ENCODE data around the gene KCNAB1.

The KCNAB1 gene

GRCh38 chr3:156400062-156400461 is 279.7 kb downstream of the KCNAB1 start:
- peak; percentile 31; the same call in 1 of the 2 replicates for TF ChIP-seq TCF4 (CRISPR knock-in tag; IDR thresholded peaks at IDR 0.05; ENCODE audit: borderline replicate concordance)
- no peak for TF ChIP-seq ZFP3 (CRISPR knock-in tag; IDR thresholded peaks at IDR 0.05)
- no peak; the same call in 2 of the 3 replicates for ATAC-seq

- ATAC-seq, result no peak
- TF ChIP-seq ISL1 (CRISPR knock-in tag; IDR thresholded peaks at IDR 0.05) (no peak), TOX (CRISPR knock-in tag; IDR thresholded peaks at IDR 0.05; ENCODE audit: borderline replicate concordance) (no peak), ARNTL (CRISPR knock-in tag; IDR thresholded peaks at IDR 0.05; ENCODE audit: borderline replicate concordance, low read depth) (no peak)
Observed at GRCh38 chr3:156400735-156401134, 280.4 kb downstream of the KCNAB1 start.

GRCh38 chr3:156404217-156404616 is 283.8 kb downstream of the KCNAB1 start:
- no peak for ATAC-seq
- TF ChIP-seq ARNTL (CRISPR knock-in tag; IDR thresholded peaks at IDR 0.05; ENCODE audit: borderline replicate concordance, low read depth), result no peak
- no peak for TF ChIP-seq ZNF8 (CRISPR knock-in tag; IDR thresholded peaks at IDR 0.05)
- no peak for TF ChIP-seq OSR1 (CRISPR knock-in tag; IDR thresholded peaks at IDR 0.05)
- no peak for TF ChIP-seq ZNF70 (CRISPR knock-in tag; IDR thresholded peaks at IDR 0.05)
- TF ChIP-seq ZNF565 (CRISPR knock-in tag; conservative IDR thresholded peaks at IDR 0.05; ENCODE audit: low read depth), result no peak
- TF ChIP-seq CSRNP3 (CRISPR knock-in tag; IDR thresholded peaks at IDR 0.05), result no peak
- no peak for TF ChIP-seq BACH2 (CRISPR knock-in tag; IDR thresholded peaks at IDR 0.05; ENCODE audit: borderline replicate concordance)

- no peak for TF ChIP-seq BACH2 (CRISPR knock-in tag; IDR thresholded peaks at IDR 0.05; ENCODE audit: borderline replicate concordance)
- no peak for TF ChIP-seq ZNF8 (CRISPR knock-in tag; IDR thresholded peaks at IDR 0.05)
- TF ChIP-seq ARNTL (CRISPR knock-in tag; IDR thresholded peaks at IDR 0.05; ENCODE audit: borderline replicate concordance, low read depth), result no peak
- no peak for TF ChIP-seq ISL1 (CRISPR knock-in tag; IDR thresholded peaks at IDR 0.05)
- no peak for TF ChIP-seq SNAI2 (CRISPR knock-in tag; IDR thresholded peaks at IDR 0.05)
- no peak for TF ChIP-seq ZNF70 (CRISPR knock-in tag; IDR thresholded peaks at IDR 0.05)
- TF ChIP-seq OSR1 (CRISPR knock-in tag; IDR thresholded peaks at IDR 0.05), result no peak
- no peak for TF ChIP-seq RARB (CRISPR knock-in tag; IDR thresholded peaks at IDR 0.05)
- TF ChIP-seq GLIS3 (CRISPR knock-in tag; IDR thresholded peaks at IDR 0.05), result no peak
- no peak for TF ChIP-seq CSDC2 (CRISPR knock-in tag; IDR thresholded peaks at IDR 0.05)
- no peak for TF ChIP-seq ZNF565 (CRISPR knock-in tag; conservative IDR thresholded peaks at IDR 0.05; ENCODE audit: low read depth)
- no peak for TF ChIP-seq CSRNP3 (CRISPR knock-in tag; IDR thresholded peaks at IDR 0.05)
- TF ChIP-seq POU6F1 (CRISPR knock-in tag; IDR thresholded peaks at IDR 0.05; ENCODE audit: borderline replicate concordance, low read depth), result no peak
- no peak for ATAC-seq
Observed at GRCh38 chr3:156406393-156406792, 286.0 kb downstream of the KCNAB1 start.

- TF ChIP-seq CREB5 (CRISPR knock-in tag; IDR thresholded peaks at IDR 0.05; ENCODE audit: low read depth), result no peak
- no peak for TF ChIP-seq ZNF8 (CRISPR knock-in tag; IDR thresholded peaks at IDR 0.05)
- no peak for TF ChIP-seq BACH2 (CRISPR knock-in tag; IDR thresholded peaks at IDR 0.05; ENCODE audit: borderline replicate concordance)
- TF ChIP-seq ZFP30 (CRISPR knock-in tag; IDR thresholded peaks at IDR 0.05), result no peak
- no peak for TF ChIP-seq PATZ1 (CRISPR knock-in tag; IDR thresholded peaks at IDR 0.05; ENCODE audit: borderline replicate concordance)
- TF ChIP-seq ZC3H10 (CRISPR knock-in tag; IDR thresholded peaks at IDR 0.05), result no peak
- no peak for TF ChIP-seq TOX (CRISPR knock-in tag; IDR thresholded peaks at IDR 0.05; ENCODE audit: borderline replicate concordance)
- no peak for TF ChIP-seq CSDC2 (CRISPR knock-in tag; IDR thresholded peaks at IDR 0.05)
- TF ChIP-seq GLIS3 (CRISPR knock-in tag; IDR thresholded peaks at IDR 0.05), result no peak
- no peak for TF ChIP-seq CSRNP3 (CRISPR knock-in tag; IDR thresholded peaks at IDR 0.05)
- TF ChIP-seq ARNTL (CRISPR knock-in tag; IDR thresholded peaks at IDR 0.05; ENCODE audit: borderline replicate concordance, low read depth), result no peak
- TF ChIP-seq PPARA (CRISPR knock-in tag; IDR thresholded peaks at IDR 0.05; ENCODE audit: borderline replicate concordance), result no peak
- no peak for TF ChIP-seq ISL1 (CRISPR knock-in tag; IDR thresholded peaks at IDR 0.05)
- ATAC-seq, result no peak
Observed at GRCh38 chr3:156407617-156408225, 287.3 kb downstream of the KCNAB1 start.
